GM12878 (cell line): ENCODE measurements around the gene UBE3C. TPM values are rescaled to one million over a fixed set of nuclear protein-coding genes. Genes with fewer than 3 reads are reported as not detected.

Source experiments
- ATAC-seq: fragments of 200-7000 bp; cut with Tn5 transposase; 3 replicates; pipeline ENCODE4 v1.9.1; 2020; ENCODE audit warnings: mild to moderate bottlenecking, moderate library complexity
- BruUV-seq: library from RNA; stranded (reverse); fragments of 400-500 nt; replicated peaks from 2 replicates; lab custom pipeline; 2021; lab: Mats Ljungman, UMichigan
- CTCF ChIA-PET: fragments of 300-600 bp; sonication (Branson Sonifier 250); formaldehyde crosslinking; extraction: SDS; loops from one replicate; lab custom pipeline; 2021; ENCODE audit warnings: inconsistent platforms; lab: Yijun Ruan, JAX
- POLR2A ChIA-PET: fragments of 350-600 bp; formaldehyde crosslinking; extraction: SDS; loops from one replicate; lab custom pipeline; 2021; ENCODE audit warnings: inconsistent platforms; lab: Charles Lee
- RAD21 ChIA-PET: fragments of 300-600 bp; sonication (Branson Sonifier 250); formaldehyde crosslinking; loops from one replicate; lab custom pipeline; 2023; ENCODE audit warnings: antibody characterized with exemption; ENCODE audit not compliant: unreplicated experiment; lab: Charles Lee
- SMC1A ChIA-PET: fragments of 300-600 bp; sonication (Branson Sonifier 250); formaldehyde crosslinking; loops from one replicate; lab custom pipeline; 2023; ENCODE audit not compliant: unreplicated experiment, uncharacterized antibody; lab: Charles Lee
- DNase-seq: peaks from one replicate; pipeline ENCODE4 v3.0.0-alpha.2; 2011; ENCODE audit warnings: low read depth, low spot score
- FAIRE-seq: peaks from 3 replicates; lab custom pipeline; 2011; peaks lifted over from hg19 to GRCh38; lab: Jason Lieb, UNC
- H2AFZ ChIP-seq: 2 replicates; pipeline ENCODE4 v1.6.0; 2011; ENCODE audit warnings: low read depth, low read length, control low read depth; ENCODE audit not compliant: control insufficient read depth
- H3K27ac ChIP-seq: 2 replicates; pipeline ENCODE4 v1.5.1; 2011; ENCODE audit warnings: control low read depth; ENCODE audit not compliant: control insufficient read depth, insufficient read depth
- H3K27me3 ChIP-seq, 2 experiments: replicated peaks in 1 of 2; 2 replicates each; pipeline versions ENCODE4 v1.6.0 to v1.6.1; 2011; ENCODE audit warnings: low read length in 1 of 2; ENCODE audit not compliant: control insufficient read depth in 2 of 2, insufficient read depth in 2 of 2
- H3K36me3 ChIP-seq, 2 experiments: 2 replicates each; pipeline ENCODE4 v1.5.1; 2011; ENCODE audit warnings: low read length in 1 of 2; ENCODE audit not compliant: control insufficient read depth in 2 of 2, insufficient read depth in 2 of 2
- H3K4me1 ChIP-seq: 2 replicates; pipeline ENCODE4 v1.6.1; 2011; ENCODE audit warnings: mild to moderate bottlenecking, low read length, moderate library complexity, mixed read lengths; ENCODE audit not compliant: control insufficient read depth, insufficient read depth
- H3K4me2 ChIP-seq: 2 replicates; pipeline ENCODE4 v1.6.0; 2011; ENCODE audit warnings: control low read depth; ENCODE audit not compliant: control insufficient read depth, insufficient read depth
- H3K4me3 ChIP-seq: fragments of 200-600 bp; sonication (generic); 2 replicates; pipeline ENCODE4 v1.5.1; 2016
- H3K79me2 ChIP-seq: 2 replicates; pipeline ENCODE4 v1.6.0; 2011; ENCODE audit warnings: low read length; ENCODE audit not compliant: control insufficient read depth, insufficient read depth
- H3K9ac ChIP-seq: 2 replicates; pipeline ENCODE4 v1.8.0; 2011; ENCODE audit warnings: low read length, control low read depth, mixed read lengths; ENCODE audit not compliant: control insufficient read depth, insufficient read depth
- H3K9me3 ChIP-seq: replicated peaks from 3 replicates; pipeline ENCODE4 v1.5.1; 2011; ENCODE audit warnings: mild to moderate bottlenecking, low read length; ENCODE audit not compliant: control insufficient read depth, insufficient read depth
- H4K20me1 ChIP-seq: 2 replicates; pipeline ENCODE4 v1.6.0; 2011; ENCODE audit not compliant: control insufficient read depth, insufficient read depth
- CBFB ChIP-seq: IDR thresholded peaks from 2 replicates; pipeline ENCODE4 v1.6.1; 2016; ENCODE audit warnings: antibody characterized with exemption, low read depth
- HDAC6 ChIP-seq: fragments of 200-600 bp; sonication (generic); IDR thresholded peaks from one replicate; pipeline ENCODE4 v1.8.0; 2017; ENCODE audit warnings: antibody characterized with exemption; ENCODE audit not compliant: unreplicated experiment
- JUNB ChIP-seq: IDR thresholded peaks from 2 replicates; pipeline ENCODE4 v1.6.1; 2016; ENCODE audit warnings: antibody characterized with exemption, mild to moderate bottlenecking
- RFX5 ChIP-seq: IDR thresholded peaks from 2 replicates; pipeline ENCODE4 v1.6.1; 2011; ENCODE audit warnings: low read depth, low read length, improper control_type of control experiment
- SKIL ChIP-seq: fragments of 450-650 bp; IDR thresholded peaks from 2 replicates; pipeline ENCODE4 v1.6.1; 2017; ENCODE audit warnings: mild to moderate bottlenecking, low read depth, inconsistent platforms; ENCODE audit not compliant: poor library complexity, severe bottlenecking
- SMC3 ChIP-seq: IDR thresholded peaks from 2 replicates; pipeline ENCODE4 v1.6.1; 2011; ENCODE audit warnings: low read length, improper control_type of control experiment, borderline replicate concordance
- TBL1XR1 ChIP-seq: IDR thresholded peaks from 2 replicates; pipeline ENCODE4 v1.6.1; 2012; ENCODE audit warnings: low read depth, low read length, improper control_type of control experiment
- ZBED1 ChIP-seq: IDR thresholded peaks from 2 replicates; pipeline ENCODE4 v1.6.1; 2016; ENCODE audit warnings: borderline replicate concordance
- WGBS: methylation state at CpG from one replicate; pipeline ENCODE4 v1.1.6; 2016; ENCODE audit warnings: low lambda C conversion rate; ENCODE audit not compliant: insufficient replicate concordance, insufficient coverage; ENCODE audit errors: missing lambda C conversion rate; 5-methylcytosine and 5-hydroxymethylcytosine counted together
- in situ Hi-C: fragments of 300-500 bp; cut with MboI; formaldehyde crosslinking; loops from 9 replicates; pipeline ENCODE4 v1.14.3; 2018; ENCODE audit warnings: mixed read lengths
- intact Hi-C: fragments of 100-400 bp; cut with micrococcal nuclease; formaldehyde crosslinking; loops from one replicate; pipeline ENCODE4 v1.14.2; 2022; ENCODE audit not compliant: unreplicated experiment
- polyA plus RNA-seq, 11 experiments: library from polyadenylated mRNA; depleted of rRNA in 4 of 11; unstranded in 6 of 11; stranded (reverse) in 5 of 11; fragments of >200 nt; fragmentation: Nextera tagmentation in 4 of 11; fragmentation: Illumina TruSeq in 1 of 11; extraction: Ambion mirVana in 4 of 11; extraction: Trizol in 1 of 11; gene quantifications; 1 replicate in 1 of 11; 2 replicates in 10 of 11; pipeline versions ENCODE4 v1.2.1 to v1.2.3, GENCODE V29; 2011 to 2016; ENCODE audit warnings: inconsistent platforms in 2 of 11, missing spikeins in 2 of 11, low read depth in 1 of 11
- total RNA-seq, 4 experiments: library from RNA; depleted of rRNA in 3 of 4; stranded (reverse); fragments of >200 nt in 3 of 4; fragmentation: Illumina TruSeq in 1 of 4; extraction: Trizol in 1 of 4; gene quantifications; 2 replicates each; pipeline versions ENCODE4 v1.2.1 to v1.2.3, GENCODE V29; 2013 to 2021
- TF ChIP-seq, protein P1 (sequence below): IDR thresholded peaks from 2 replicates; pipeline ENCODE4 v1.6.1; 2011; ENCODE audit warnings: low read depth, mild to moderate bottlenecking, low read length, moderate library complexity, borderline replicate concordance; ENCODE audit errors: extremely low read depth
- TF ChIP-seq, protein P2 (sequence below): fragments of 450-650 bp; conservative IDR thresholded peaks from 2 replicates; pipeline ENCODE4 v1.6.1; 2017; ENCODE audit warnings: mild to moderate bottlenecking, moderate library complexity

UBE3C gene
- total and polyA plus RNA-seq, 10 of the 15 experiments (the other 5 are each of a cell fraction or from before 2014, with no cell fraction given) = 7.9 to 65.9 (median 45.2) TPM

DNA sequence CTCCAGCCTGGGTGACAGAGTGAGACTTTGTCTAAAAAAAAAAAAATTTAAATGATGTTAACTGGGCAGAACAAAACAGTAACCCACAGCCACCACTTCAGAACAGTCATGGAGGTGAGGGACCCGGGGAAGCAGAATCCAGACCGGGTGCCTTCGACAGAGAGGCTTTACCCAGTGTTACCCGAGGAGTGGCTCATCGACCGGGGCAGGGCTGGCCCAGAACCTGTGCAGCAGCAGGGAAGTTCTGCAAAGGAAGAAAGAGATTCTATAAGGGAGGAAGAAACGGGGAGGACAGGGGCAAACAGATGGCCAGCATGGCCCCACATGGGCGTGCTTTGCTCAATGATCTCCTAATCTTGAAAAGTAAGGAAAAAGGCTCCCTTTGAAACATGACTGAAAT lies 26.0 kb upstream of the UBE3C start:
- SMC1A ChIA-PET = no interaction called here

More for the DNA sequence above, 26.0 kb upstream of the UBE3C start:
- Histone ChIP-seq H3K9ac (no peak overlapping the region), H3K36me3 (no peaks in the 10 kb centered on the region), H3K79me2 (no peaks in the 10 kb centered on the region), H3K4me2 (no peak overlapping the region), H3K4me3 (no peak overlapping the region), H3K27me3 (no peaks in the 10 kb centered on the region), H3K9me3 (peaks cover 3% of the 10 kb centered on the region; the same call in 2 of the 3 replicates), H4K20me1 (no peaks in the 10 kb centered on the region), H3K27ac (no peak overlapping the region), H3K4me1 (no peaks in the 10 kb centered on the region), H2AFZ (no peak overlapping the region)
- ChIA-PET RAD21 (no interaction called here), POLR2A (no interaction called here), CTCF (no interaction called here)
- ATAC-seq (no peak), DNase-seq (no peak), FAIRE-seq (no peak)
- 44% methylated on average over 8 of the region's 8 CpGs for WGBS
- BruUV-seq = no TSS peak
- in situ Hi-C loops = no loop called here
- no peak for TF ChIP-seq JUNB
- TF ChIP-seq HDAC6 = no peak
- no peak for TF ChIP-seq TBL1XR1
- TF ChIP-seq, protein P1, sequence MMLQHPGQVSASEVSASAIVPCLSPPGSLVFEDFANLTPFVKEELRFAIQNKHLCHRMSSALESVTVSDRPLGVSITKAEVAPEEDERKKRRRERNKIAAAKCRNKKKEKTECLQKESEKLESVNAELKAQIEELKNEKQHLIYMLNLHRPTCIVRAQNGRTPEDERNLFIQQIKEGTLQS = no peak
- TF ChIP-seq, protein P2, sequence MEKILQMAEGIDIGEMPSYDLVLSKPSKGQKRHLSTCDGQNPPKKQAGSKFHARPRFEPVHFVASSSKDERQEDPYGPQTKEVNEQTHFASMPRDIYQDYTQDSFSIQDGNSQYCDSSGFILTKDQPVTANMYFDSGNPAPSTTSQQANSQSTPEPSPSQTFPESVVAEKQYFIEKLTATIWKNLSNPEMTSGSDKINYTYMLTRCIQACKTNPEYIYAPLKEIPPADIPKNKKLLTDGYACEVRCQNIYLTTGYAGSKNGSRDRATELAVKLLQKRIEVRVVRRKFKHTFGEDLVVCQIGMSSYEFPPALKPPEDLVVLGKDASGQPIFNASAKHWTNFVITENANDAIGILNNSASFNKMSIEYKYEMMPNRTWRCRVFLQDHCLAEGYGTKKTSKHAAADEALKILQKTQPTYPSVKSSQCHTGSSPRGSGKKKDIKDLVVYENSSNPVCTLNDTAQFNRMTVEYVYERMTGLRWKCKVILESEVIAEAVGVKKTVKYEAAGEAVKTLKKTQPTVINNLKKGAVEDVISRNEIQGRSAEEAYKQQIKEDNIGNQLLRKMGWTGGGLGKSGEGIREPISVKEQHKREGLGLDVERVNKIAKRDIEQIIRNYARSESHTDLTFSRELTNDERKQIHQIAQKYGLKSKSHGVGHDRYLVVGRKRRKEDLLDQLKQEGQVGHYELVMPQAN = no peak
- TF ChIP-seq RFX5 = no peak
- TF ChIP-seq SKIL = no peak
- TF ChIP-seq CBFB = no peak
- no peak for TF ChIP-seq ZBED1
- TF ChIP-seq SMC3 = no peak
- intact Hi-C loops = no loop called here
